ENCODE measurements around the gene EIF3I. TPM values are rescaled to one million over a fixed set of nuclear protein-coding genes. Genes with fewer than 3 reads are reported as not detected.

The EIF3I gene
- total RNA-seq, 6 donors from 2014 or later: 62.9 to 173 (median 109) TPM

- DNase-seq: no peak
- 87 to 95% methylated on average over 6 of the region's 6 CpGs for WGBS, 2 donors
- H3K9me3 ChIP-seq: no peaks in the 10 kb centered on the region
- no peaks in the 10 kb centered on the region for H3K27me3 ChIP-seq
- TF ChIP-seq CTCF (IDR thresholded peaks at IDR 0.05): no peak
- TF ChIP-seq EP300 (IDR thresholded peaks at IDR 0.05): no peak
- TF ChIP-seq POLR2A (IDR thresholded peaks at IDR 0.05): no peak
- no peak for TF ChIP-seq POLR2AphosphoS5 (IDR thresholded peaks at IDR 0.05)
- peaks cover 2 to 55% (median 34%) of the 10 kb centered on the region in 4 donors for H3K36me3 ChIP-seq
- peaks cover 36 to 60% (median 45%) of the 10 kb centered on the region in 4 donors for H3K4me1 ChIP-seq
- peak overlapping the region in 1 of 4 donors; percentile 77 for H3K4me3 ChIP-seq
- ATAC-seq (ENCODE audit: low FRiP score in 2 of 2): no peak
- H3K27ac ChIP-seq: no peak overlapping the region
Measured at GRCh38 chr1:32182060-32182459, 40.1 kb upstream of the EIF3I start.

GRCh38 chr1:32184650-32185049 lies 37.6 kb upstream of the EIF3I start:
- Histone ChIP-seq H3K36me3 (peaks cover 24 to 81% (median 59%) of the 10 kb centered on the region in 4 donors), H3K27ac (no peak overlapping the region), H3K4me3 (no peak overlapping the region), H3K27me3 (no peaks in the 10 kb centered on the region), H3K9me3 (no peaks in the 10 kb centered on the region), H3K4me1 (peaks cover 28 to 48% (median 37%) of the 10 kb centered on the region in 4 donors)
- TF ChIP-seq CTCF (IDR thresholded peaks at IDR 0.05) (no peak), POLR2A (IDR thresholded peaks at IDR 0.05) (no peak), POLR2AphosphoS5 (IDR thresholded peaks at IDR 0.05) (no peak), EP300 (IDR thresholded peaks at IDR 0.05) (no peak)
- ATAC-seq (ENCODE audit: low FRiP score in 2 of 2): no peak
- DNase-seq: no peak

GRCh38 chr1:32186077-32186476 lies 36.1 kb upstream of the EIF3I start:
- Histone ChIP-seq H3K9me3 (no peaks in the 10 kb centered on the region), H3K27ac (no peak overlapping the region), H3K27me3 (no peaks in the 10 kb centered on the region), H3K36me3 (peaks cover 39 to 95% (median 73%) of the 10 kb centered on the region in 4 donors), H3K4me3 (no peak overlapping the region), H3K4me1 (peaks cover 21 to 36% (median 30%) of the 10 kb centered on the region in 4 donors)
- no peak for TF ChIP-seq CTCF (IDR thresholded peaks at IDR 0.05)
- no peak for TF ChIP-seq EP300 (IDR thresholded peaks at IDR 0.05)
- no peak for TF ChIP-seq POLR2AphosphoS5 (IDR thresholded peaks at IDR 0.05)
- no peak for TF ChIP-seq POLR2A (IDR thresholded peaks at IDR 0.05)
- DNase-seq (no peak), ATAC-seq (ENCODE audit: low FRiP score in 2 of 2) (no peak)
- 88 to 98% methylated on average over 2 of the region's 2 CpGs for WGBS, 2 donors

GRCh38 chr1:32186491-32186890 lies 35.7 kb upstream of the EIF3I start:
- Histone ChIP-seq H3K36me3 (peaks cover 43 to 95% (median 76%) of the 10 kb centered on the region in 4 donors), H3K27ac (no peak overlapping the region), H3K9me3 (no peaks in the 10 kb centered on the region), H3K27me3 (no peaks in the 10 kb centered on the region), H3K4me3 (no peak overlapping the region), H3K4me1 (peaks cover 17 to 32% (median 26%) of the 10 kb centered on the region in 4 donors)
- DNase-seq (no peak), ATAC-seq (ENCODE audit: low FRiP score in 2 of 2) (no peak)
- 90 to 91% methylated on average over 2 of the region's 2 CpGs for WGBS, 2 donors
- no peak for TF ChIP-seq CTCF (IDR thresholded peaks at IDR 0.05)
- no peak for TF ChIP-seq POLR2A (IDR thresholded peaks at IDR 0.05)
- no peak for TF ChIP-seq POLR2AphosphoS5 (IDR thresholded peaks at IDR 0.05)
- no peak for TF ChIP-seq EP300 (IDR thresholded peaks at IDR 0.05)

GRCh38 chr1:32187850-32188249 lies 34.4 kb upstream of the EIF3I start:
- H3K36me3 ChIP-seq: peaks cover 54 to 98% (median 81%) of the 10 kb centered on the region in 4 donors

More at GRCh38 chr1:32187850-32188249, 34.4 kb upstream of the EIF3I start:
- Histone ChIP-seq H3K4me3 (no peak overlapping the region), H3K9me3 (no peaks in the 10 kb centered on the region), H3K27ac (no peak overlapping the region), H3K4me1 (peaks cover 10 to 18% (median 15%) of the 10 kb centered on the region in 4 donors), H3K27me3 (no peaks in the 10 kb centered on the region)
- no peak for ATAC-seq (ENCODE audit: low FRiP score in 2 of 2)
- no peak for TF ChIP-seq POLR2A (IDR thresholded peaks at IDR 0.05)
- no peak for TF ChIP-seq EP300 (IDR thresholded peaks at IDR 0.05)
- no peak for TF ChIP-seq CTCF (IDR thresholded peaks at IDR 0.05)
- TF ChIP-seq POLR2AphosphoS5 (IDR thresholded peaks at IDR 0.05): no peak
- no peak for DNase-seq
- 98 to 99% methylated on average over 9 of the region's 9 CpGs for WGBS, 2 donors

Measured in upper lobe of left lung (tissue), 6 donors.